ENCODE data around the gene UBQLN2. TPM values are rescaled to one million over a fixed set of nuclear protein-coding genes. Genes with fewer than 3 reads are reported as not detected.

Gene UBQLN2
- total RNA-seq, 4 donors from 2014 or later, result 22.2 to 27.8 (median 25.3) TPM

GRCh38 chrX:56600141-56600540 is 36.7 kb downstream of the UBQLN2 start:
- 91 to 98% methylated on average over 2 of the region's 2 CpGs for WGBS, 2 donors
- DNase-seq (ENCODE audit: low spot score in 2 of 2), result no peak
- H3K27ac ChIP-seq, result no peak overlapping the region
- no peaks in the 10 kb centered on the region for H3K9me3 ChIP-seq
- TF ChIP-seq EP300 (IDR thresholded peaks at IDR 0.05) (no peak), POLR2A (IDR thresholded peaks at IDR 0.05) (no peak)
- TF ChIP-seq, protein P1, sequence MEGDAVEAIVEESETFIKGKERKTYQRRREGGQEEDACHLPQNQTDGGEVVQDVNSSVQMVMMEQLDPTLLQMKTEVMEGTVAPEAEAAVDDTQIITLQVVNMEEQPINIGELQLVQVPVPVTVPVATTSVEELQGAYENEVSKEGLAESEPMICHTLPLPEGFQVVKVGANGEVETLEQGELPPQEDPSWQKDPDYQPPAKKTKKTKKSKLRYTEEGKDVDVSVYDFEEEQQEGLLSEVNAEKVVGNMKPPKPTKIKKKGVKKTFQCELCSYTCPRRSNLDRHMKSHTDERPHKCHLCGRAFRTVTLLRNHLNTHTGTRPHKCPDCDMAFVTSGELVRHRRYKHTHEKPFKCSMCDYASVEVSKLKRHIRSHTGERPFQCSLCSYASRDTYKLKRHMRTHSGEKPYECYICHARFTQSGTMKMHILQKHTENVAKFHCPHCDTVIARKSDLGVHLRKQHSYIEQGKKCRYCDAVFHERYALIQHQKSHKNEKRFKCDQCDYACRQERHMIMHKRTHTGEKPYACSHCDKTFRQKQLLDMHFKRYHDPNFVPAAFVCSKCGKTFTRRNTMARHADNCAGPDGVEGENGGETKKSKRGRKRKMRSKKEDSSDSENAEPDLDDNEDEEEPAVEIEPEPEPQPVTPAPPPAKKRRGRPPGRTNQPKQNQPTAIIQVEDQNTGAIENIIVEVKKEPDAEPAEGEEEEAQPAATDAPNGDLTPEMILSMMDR (IDR thresholded peaks at IDR 0.05), result no peak
- H3K36me3 ChIP-seq, result peaks cover 0 to 21% (median 0%) of the 10 kb centered on the region in 3 donors
- no peaks in the 10 kb centered on the region for H3K4me1 ChIP-seq
- H3K4me3 ChIP-seq, result no peak overlapping the region
- peaks cover 0 to 5% of the 10 kb centered on the region in 2 donors for H3K27me3 ChIP-seq

DNA sequence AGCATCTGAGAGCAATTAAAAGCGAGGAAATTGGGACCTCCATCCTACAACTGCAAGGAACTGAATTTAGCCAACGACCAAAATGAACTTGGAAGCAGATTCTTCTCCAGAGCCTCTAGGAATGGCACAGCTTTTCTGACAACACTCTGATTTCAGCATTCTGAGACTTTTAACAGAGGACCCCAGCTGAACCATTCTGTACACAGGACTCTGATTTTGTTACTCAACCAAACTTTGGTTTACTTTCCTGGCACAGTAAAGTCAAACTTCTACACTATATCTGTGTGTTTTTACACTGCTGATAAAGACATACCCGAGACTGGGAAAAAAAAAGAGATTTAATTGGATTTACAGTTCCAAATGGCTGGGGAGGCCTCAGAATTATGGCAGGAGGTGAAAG is 37.6 kb downstream of the UBQLN2 start:
- Histone ChIP-seq H3K4me3 (no peak overlapping the region), H3K9me3 (peaks cover 0 to 3% (median 0%) of the 10 kb centered on the region in 4 donors), H3K36me3 (peaks cover 0 to 21% (median 0%) of the 10 kb centered on the region in 3 donors), H3K27ac (no peak overlapping the region), H3K27me3 (peaks cover 0 to 5% of the 10 kb centered on the region in 2 donors), H3K4me1 (no peaks in the 10 kb centered on the region)
- WGBS, 2 donors, result 48 to 89% methylated on average over 3 of the region's 3 CpGs
- no peak for DNase-seq (ENCODE audit: low spot score in 2 of 2)
- no peak for TF ChIP-seq EP300 (IDR thresholded peaks at IDR 0.05)
- no peak for TF ChIP-seq POLR2A (IDR thresholded peaks at IDR 0.05)
- TF ChIP-seq, protein P1 (IDR thresholded peaks at IDR 0.05), result no peak

- no peak overlapping the region for H3K4me3 ChIP-seq
- no peaks in the 10 kb centered on the region for H3K4me1 ChIP-seq
- 70 to 75% methylated on average over 2 of the region's 2 CpGs for WGBS, 2 donors
- peaks cover 0 to 3% (median 0%) of the 10 kb centered on the region in 4 donors for H3K9me3 ChIP-seq
- TF ChIP-seq, protein P1 (IDR thresholded peaks at IDR 0.05), result no peak
- TF ChIP-seq POLR2A (IDR thresholded peaks at IDR 0.05) (no peak), EP300 (IDR thresholded peaks at IDR 0.05) (no peak)
- H3K27ac ChIP-seq, result no peak overlapping the region
- H3K27me3 ChIP-seq, result no peaks in the 10 kb centered on the region
- no peaks in the 10 kb centered on the region for H3K36me3 ChIP-seq
- no peak for DNase-seq (ENCODE audit: low spot score in 2 of 2)
Measured at GRCh38 chrX:56615282-56615681, 51.9 kb downstream of the UBQLN2 start.

Other genes starting within 250 kb of the UBQLN2 start
- gene NBDY, start 165.6 kb downstream of the UBQLN2 start, total RNA-seq, result 10 to 100 TPM in 3 of 4 donors, 1 to 10 TPM in 1; 6.1 to 21.6 (median 17.3) TPM

Measured in tibial nerve (tissue), 4 donors.